ENCODE results near the gene ZNF33B.

DNA sequence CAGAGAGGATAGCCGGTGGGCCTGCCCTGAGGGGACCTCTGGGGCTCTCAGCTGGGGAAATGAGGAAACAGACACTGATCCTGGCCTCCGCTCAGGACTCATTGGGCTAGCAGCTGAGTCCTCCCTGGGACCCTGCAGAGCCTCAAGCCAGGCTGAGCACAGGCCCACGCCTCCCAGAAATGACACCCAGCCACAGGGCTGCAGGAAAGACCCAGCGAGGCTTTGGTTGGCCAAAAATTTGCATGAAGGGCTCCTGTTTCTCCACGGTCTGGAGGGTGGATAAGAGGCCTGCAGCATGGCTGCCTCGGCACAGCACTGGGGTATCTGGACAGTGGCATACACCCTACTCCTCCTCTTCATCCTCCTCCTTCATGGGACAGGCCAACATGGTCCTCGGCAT is 60.4 kb downstream of the ZNF33B start:
- TF ChIP-seq, protein P1, sequence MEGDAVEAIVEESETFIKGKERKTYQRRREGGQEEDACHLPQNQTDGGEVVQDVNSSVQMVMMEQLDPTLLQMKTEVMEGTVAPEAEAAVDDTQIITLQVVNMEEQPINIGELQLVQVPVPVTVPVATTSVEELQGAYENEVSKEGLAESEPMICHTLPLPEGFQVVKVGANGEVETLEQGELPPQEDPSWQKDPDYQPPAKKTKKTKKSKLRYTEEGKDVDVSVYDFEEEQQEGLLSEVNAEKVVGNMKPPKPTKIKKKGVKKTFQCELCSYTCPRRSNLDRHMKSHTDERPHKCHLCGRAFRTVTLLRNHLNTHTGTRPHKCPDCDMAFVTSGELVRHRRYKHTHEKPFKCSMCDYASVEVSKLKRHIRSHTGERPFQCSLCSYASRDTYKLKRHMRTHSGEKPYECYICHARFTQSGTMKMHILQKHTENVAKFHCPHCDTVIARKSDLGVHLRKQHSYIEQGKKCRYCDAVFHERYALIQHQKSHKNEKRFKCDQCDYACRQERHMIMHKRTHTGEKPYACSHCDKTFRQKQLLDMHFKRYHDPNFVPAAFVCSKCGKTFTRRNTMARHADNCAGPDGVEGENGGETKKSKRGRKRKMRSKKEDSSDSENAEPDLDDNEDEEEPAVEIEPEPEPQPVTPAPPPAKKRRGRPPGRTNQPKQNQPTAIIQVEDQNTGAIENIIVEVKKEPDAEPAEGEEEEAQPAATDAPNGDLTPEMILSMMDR (IDR thresholded peaks at IDR 0.05) = no peak
- TF ChIP-seq POLR2A (IDR thresholded peaks at IDR 0.05) = no peak
